GOT3 (cell line): ENCODE data around the gene LBX1.
A peak's percentile ranks its signal among the peaks of the same experiment; 100 is the strongest.

Experiments used
- DNase-seq: peaks from one replicate; lab custom pipeline; 2025; ENCODE audit warnings: mixed read lengths; lab: John Stamatoyannopoulos, UW

The LBX1 gene

GRCh38 chr10:101225846-101226421 lies 3.3 kb downstream of the LBX1 start:
- no peak for DNase-seq

DNA sequence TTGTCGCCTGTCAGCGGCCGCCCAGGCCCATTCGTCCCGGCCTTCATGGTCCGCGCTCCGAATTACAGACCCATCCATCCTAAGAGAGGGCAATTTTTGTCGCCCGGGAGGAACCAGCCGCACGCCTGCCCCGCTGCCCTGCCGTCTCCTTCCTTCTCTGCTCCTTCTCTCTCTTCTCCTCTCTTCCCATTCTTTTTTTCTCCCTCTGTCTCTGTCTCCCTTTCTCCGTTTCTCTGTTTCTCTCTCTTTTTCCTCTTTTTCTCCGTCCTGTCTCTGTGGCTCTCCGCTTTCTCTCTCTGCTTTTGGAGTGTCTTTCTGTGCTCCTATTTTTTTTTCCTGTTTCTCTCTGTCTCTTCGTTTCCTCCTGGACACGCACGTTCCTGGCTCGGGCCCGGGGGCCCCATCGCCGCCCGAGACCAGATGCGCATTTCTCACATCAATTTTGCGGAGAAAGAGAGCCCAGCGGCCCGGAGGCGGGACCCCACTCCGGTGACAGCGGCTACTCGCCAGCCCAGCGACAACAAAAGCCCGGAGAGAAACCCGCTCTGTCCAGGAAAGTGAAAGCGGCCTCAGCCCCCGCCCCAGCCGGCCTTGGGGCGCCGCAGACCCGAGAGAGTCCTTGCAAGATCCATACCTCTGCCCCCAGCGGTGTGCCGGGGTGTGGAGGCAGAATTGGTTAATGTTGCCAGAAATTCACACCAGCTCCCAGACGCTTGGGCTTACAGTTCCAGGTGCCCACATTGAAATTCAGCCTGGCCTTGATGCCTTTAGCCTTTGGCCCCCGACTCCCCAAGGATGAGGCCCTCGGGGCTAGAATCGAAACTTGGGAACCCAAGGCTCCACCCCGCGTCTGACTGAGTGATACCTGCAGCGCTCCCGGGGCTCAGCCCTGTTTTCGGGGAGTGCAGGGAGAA lies 4.1 kb downstream of the LBX1 start:
- DNase-seq: no peak

DNA sequence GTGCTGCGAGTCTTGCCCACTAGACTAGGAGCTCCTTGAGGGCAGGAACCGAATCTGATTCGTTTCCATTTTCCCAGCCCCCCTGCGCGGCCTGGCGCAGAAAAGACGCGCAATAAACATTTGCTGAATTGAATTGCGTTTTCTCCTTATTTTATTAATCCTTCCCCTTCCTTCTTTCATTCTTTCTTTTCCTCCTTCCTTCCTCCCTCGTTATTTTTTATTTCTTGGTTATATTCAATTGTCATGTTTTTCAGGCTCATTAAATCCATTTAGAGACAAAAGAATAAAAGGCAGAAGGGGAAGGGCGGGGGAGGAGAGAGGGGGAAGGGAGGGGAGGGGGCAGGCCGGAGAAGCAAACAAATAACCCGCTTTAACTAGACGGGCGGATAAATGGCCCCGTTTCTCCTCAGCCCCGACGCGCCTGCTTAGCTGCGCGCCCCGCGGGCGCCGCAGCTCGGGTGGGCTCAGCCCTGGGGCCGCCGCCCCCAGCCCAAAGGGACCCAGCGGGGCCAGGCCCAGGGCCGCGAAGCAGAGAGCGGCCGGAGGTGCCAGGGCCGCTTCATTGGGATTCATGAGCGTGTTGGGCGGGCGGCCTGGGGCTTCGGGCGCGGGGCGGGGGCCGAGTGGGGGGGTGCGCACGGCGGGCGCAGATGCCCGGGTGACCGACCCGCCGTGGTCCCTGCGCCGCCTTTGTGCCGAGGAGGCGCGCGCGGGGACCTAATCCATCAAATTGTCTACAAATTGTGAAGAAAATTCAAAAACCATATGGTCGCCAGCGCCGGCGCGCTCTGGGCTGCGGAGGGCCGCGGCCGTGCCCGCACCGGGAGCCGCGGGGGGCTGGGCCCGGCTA lies 5.0 kb downstream of the LBX1 start:
- DNase-seq: no peak

DNA sequence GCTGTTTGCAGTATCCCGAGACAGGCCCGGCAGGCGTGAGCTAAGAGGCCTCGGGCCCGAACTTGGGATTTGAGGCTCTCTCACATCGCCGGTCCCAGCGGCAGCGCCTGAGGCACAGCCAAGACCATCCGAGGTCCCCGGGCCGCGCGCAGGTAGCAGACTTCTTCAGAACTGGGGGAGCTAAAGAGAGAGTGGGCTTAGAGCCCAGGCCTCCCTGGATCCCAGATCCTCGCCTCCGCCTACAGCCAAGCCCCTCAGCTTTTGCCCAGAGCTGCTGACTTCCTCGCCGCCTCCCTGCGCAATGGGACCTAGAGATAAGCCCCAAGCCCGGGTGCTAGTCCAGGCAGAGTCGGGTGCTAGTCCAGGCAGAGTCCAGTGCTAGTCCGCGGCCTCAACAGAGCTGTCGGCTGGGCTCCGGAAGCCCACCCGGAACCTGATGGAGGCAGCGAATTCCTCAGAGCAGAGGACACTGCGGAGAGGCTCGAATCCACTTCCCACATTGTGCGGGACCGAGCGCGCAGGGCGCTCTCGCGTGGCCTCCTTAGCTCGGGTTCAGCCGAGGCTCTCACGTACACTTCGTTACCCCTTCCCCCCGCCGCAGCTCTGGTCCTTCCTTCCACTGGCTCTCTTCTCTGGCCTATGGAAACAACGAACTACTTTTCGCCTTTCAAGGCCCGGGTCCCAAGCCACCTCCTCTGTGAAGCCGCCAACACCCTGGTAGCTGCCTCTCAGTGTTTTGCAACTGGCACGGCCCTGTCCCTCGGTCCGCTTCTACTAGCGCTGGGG lies 5.8 kb downstream of the LBX1 start:
- DNase-seq: no peak

- no peak for DNase-seq
Measured at GRCh38 chr10:101222683-101223273, 6.5 kb downstream of the LBX1 start.

- DNase-seq: no peak
Measured at GRCh38 chr10:101221963-101222531, 7.2 kb downstream of the LBX1 start.

DNA sequence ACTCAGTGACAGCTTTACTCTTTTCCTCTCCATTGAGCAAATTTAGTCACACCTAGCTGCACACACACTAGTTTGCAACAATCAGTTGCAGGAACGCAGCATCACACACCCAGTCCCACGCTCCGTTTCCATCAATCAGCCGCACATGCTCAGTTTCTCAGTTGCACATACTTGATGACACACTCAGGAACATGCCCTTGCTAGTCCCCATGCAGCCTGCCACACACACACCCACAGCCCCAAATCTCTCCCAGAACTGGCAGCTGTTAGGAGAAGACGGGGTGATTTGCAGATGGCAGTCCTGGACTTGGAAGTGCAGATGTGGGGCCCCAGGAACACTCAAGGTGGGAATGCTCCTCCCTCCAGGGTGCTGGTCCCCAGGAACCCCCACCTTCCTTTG lies 7.7 kb downstream of the LBX1 start:
- DNase-seq: no peak

DNA sequence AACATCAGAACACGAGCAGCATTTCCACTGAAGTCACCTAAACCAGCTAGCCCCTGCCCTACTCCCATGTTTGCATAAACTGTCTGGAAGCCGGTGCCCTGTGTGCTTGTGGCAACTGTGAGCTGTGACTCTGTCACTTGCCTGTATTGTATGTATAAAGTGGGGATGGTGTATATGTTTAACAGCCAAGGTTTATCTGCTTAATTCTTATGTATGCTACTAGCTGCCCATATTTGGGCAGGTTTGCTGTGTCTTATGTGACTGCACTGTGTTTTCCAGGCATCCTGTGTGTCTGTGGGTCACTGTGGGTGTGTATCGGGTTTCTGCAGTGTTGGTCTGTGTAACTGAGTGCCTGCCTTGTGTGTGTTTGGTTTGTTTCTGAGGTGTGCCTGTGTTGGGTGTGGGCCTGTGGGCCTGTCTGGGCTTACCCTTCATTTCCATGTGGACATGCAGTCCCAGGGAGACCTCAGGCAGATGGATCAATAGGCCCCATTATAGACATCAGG lies 9.3 kb downstream of the LBX1 start:
- DNase-seq: no peak

GRCh38 chr10:101219139-101219945 lies 9.9 kb downstream of the LBX1 start:
- no peak for DNase-seq

DNA sequence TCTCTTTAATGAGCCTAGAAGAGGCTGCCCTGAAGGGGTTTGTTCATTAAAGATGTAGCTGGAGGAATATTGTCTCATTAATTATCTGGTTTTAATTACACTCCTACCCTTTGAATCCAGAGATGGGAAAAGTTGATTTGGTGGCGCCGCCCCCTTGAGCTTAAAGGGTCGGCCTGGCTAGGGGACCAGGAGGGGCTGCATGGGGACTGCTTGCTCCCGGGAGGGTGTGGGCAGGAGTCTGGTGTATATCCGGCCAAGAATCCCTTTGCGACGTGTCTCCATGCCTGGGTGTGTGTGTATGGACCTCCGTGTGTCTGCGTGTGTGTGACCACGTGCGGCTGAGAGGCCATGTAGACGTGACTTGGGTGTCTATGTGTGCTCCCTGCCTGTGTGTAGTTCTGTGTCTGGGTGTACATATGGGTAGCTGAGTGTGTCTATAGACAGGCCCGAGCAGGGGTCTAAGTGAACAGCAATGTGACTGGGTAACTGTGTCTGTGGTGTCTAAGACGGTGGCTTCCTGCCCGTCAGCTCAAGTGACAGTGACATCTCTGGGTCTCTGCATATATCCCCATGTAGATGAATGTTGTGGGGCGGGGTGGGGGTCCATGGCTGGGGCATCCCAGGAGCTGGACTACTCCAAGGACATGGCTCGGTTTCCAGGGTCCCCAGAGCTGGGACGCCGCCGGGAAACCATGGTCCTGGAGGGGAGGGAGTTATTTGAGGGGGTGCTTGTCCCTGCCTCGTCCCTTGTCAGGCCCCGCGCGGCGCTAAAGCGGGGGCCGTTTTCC lies 10.7 kb downstream of the LBX1 start:
- no peak for DNase-seq

GRCh38 chr10:101217450-101218281 lies 11.6 kb downstream of the LBX1 start:
- no peak for DNase-seq

- no peak for DNase-seq
Measured at GRCh38 chr10:101217044-101217425, 12.2 kb downstream of the LBX1 start.

- DNase-seq: no peak
Measured at GRCh38 chr10:101216207-101217043, 12.8 kb downstream of the LBX1 start.

- no peak for DNase-seq
Measured at GRCh38 chr10:101215397-101216206, 13.7 kb downstream of the LBX1 start.

- DNase-seq: peak; percentile 25
Measured at GRCh38 chr10:101214446-101215396, 14.5 kb downstream of the LBX1 start.
